Measurements from ENCODE around the gene DCAF12. TPM values are rescaled to one million over a fixed set of nuclear protein-coding genes. Genes with fewer than 3 reads are reported as not detected.
"Not testable (repeated sequence)": the region's sequence is repeated elsewhere in the genome, so short reads cannot be mapped to it uniquely, and the experiment has no call there.

The DCAF12 gene
- 42.1 and 52.8 TPM in 2 replicates for polyA plus RNA-seq (2014; cell fraction: cytosol; rRNA removed)
- 19.9 and 24.5 TPM in 2 replicates for polyA plus RNA-seq (2014; cell fraction: nucleus; rRNA removed)

- peak; percentile 92 for DNase-seq (ENCODE audit: low spot score)
Observed at GRCh38 chr9:34126207-34127034, at the start of gene DCAF12. Gene DCAF12, minus strand, starts transcription at chr9:34126698. Its CDS starts 267 bp downstream, at chr9:34126431.

GRCh38 chr9:34176089-34176488 lies 49.6 kb upstream of the DCAF12 start:
- DNase-seq (ENCODE audit: low spot score), result no peak

GRCh38 chr9:34171753-34172535 lies 45.4 kb upstream of the DCAF12 start:
- peak; percentile 31 for DNase-seq (ENCODE audit: low spot score)

- DNase-seq (ENCODE audit: low spot score), result peak; percentile 30
Observed at GRCh38 chr9:34170237-34170991, 43.9 kb upstream of the DCAF12 start.

GRCh38 chr9:34169125-34169524 lies 42.6 kb upstream of the DCAF12 start:
- DNase-seq (ENCODE audit: low spot score), result no peak

- DNase-seq (ENCODE audit: low spot score), result no peak
Observed at GRCh38 chr9:34163434-34163833, 36.9 kb upstream of the DCAF12 start.

- DNase-seq (ENCODE audit: low spot score), result no peak
Observed at GRCh38 chr9:34158362-34158869, 31.9 kb upstream of the DCAF12 start.

GRCh38 chr9:34157898-34158297 lies 31.4 kb upstream of the DCAF12 start:
- no peak for DNase-seq (ENCODE audit: low spot score)

- no peak for DNase-seq (ENCODE audit: low spot score)
Observed at GRCh38 chr9:34157318-34157717, 30.8 kb upstream of the DCAF12 start.

- DNase-seq (ENCODE audit: low spot score), result no peak
Observed at GRCh38 chr9:34154057-34154456, 27.6 kb upstream of the DCAF12 start.

GRCh38 chr9:34151398-34151797 lies 24.9 kb upstream of the DCAF12 start:
- DNase-seq (ENCODE audit: low spot score), result no peak

GRCh38 chr9:34145165-34145564 lies 18.7 kb upstream of the DCAF12 start:
- DNase-seq (ENCODE audit: low spot score), result no peak

- no peak for DNase-seq (ENCODE audit: low spot score)
Observed at GRCh38 chr9:34143116-34143515, 16.6 kb upstream of the DCAF12 start.

- no peak for DNase-seq (ENCODE audit: low spot score)
Observed at GRCh38 chr9:34140853-34141252, 14.4 kb upstream of the DCAF12 start.

GRCh38 chr9:34139477-34140146 lies 13.1 kb upstream of the DCAF12 start:
- no peak for DNase-seq (ENCODE audit: low spot score)

GRCh38 chr9:34138644-34139043 lies 12.1 kb upstream of the DCAF12 start:
- not testable (repeated sequence) for DNase-seq (ENCODE audit: low spot score)

- DNase-seq (ENCODE audit: low spot score), result no peak
Observed at GRCh38 chr9:34134521-34134920, 8.0 kb upstream of the DCAF12 start.

GRCh38 chr9:34133436-34133949 lies 7.0 kb upstream of the DCAF12 start:
- DNase-seq (ENCODE audit: low spot score), result no peak

GRCh38 chr9:34131571-34131970 lies 5.1 kb upstream of the DCAF12 start:
- DNase-seq (ENCODE audit: low spot score), result no peak

- DNase-seq (ENCODE audit: low spot score), result no peak
Observed at GRCh38 chr9:34127035-34127948, 794 bp upstream of the DCAF12 start.

Measured in SK-N-DZ (cell line).